Activated T-cell treated with anti-CD3 and anti-CD28 coated beads, Interleukin-2, amount 50 U/mL, for 1 hour (primary cell): ENCODE results near the gene CARS1.

Source experiments
- DNase-seq: peaks from one replicate; pipeline ENCODE4 v3.0.0-alpha.2; 2020

The CARS1 gene

DNA sequence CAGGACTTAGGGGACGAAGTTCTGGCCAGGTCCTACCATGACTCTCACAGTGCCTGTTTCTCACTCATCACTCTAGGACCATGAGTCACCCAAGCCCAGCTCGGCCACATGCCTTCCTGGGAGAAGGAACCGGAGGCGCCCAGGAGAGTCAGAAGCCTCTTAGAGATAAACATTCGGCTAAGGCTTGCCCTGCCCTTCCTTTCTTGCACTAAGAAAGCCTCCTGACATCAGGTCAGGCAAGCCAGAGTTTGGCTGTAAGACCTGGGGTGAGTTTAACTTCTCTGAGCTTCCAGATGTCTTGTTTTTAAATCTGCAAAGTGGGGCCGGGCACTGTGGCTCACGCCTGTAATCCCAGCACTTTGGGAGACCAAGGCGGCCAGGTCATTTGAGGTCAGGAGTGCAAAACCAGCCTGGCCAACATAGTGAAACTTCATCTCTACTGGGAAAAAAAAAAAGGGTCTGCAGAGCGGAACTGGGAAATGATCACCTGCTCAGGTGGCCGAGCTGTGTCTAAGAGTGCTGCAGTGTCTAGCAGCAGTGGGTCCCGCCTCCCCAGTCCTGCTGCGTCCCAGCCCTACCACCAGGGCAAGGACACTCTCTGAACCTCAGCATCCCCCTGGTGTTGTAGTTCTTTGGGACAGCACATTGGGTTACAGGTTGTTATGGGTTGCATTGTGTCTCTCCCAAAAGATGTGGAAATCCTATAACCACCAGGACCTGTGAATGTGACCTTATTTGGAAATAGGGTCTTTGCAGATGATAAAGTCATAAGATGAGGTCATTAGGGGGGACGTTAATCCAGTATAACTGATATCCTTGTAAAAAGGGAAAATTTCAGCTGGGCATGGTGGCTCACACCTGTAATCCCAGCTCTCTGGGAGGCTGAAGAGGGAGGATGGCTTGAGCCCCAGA is 1.8 kb upstream of the CARS1 start:
- DNase-seq: no peak

- DNase-seq: peak; percentile 30
These were observed 741 bp downstream of the CARS1 start for GRCh38 chr11:3056296-3057068.

DNA sequence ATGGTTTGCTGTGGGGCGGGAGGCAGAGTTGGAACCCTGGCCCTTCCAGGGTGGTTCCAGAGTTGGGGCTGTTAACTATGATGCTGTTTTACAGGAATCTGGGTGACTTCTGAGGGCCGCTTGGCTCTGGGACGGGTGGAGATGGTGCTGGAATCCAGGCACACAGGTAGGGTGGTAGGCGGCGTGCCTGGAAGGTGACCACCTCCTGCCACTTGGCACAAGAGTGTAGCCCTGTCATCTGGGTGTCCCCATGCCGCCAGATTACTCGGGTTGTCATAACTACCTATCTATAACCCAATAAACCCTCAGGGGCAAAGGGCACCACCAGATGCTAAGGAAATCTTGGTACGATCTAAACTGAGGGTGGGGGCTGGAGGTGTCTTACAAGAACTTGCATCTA is 1.3 kb downstream of the CARS1 start:
- no peak for DNase-seq

DNA sequence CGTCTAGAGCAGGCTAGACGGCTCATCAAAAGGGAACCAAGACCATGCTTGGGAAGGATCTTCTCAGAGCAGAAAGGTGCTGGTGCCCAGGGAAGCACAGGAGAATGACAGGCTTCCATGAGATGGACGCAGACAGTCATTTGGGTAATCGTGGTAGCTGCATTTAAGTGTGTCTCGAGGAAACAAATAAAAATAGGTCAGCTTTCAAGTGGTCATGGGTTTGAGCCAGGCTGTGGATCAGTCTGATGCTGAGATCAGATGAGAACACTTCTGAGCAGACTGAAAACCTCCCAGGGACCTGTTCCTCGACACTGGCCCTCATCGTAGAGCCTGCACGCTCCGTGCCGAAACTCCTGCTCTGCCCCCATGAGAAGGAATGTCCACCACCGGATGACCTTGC is 4.7 kb downstream of the CARS1 start:
- DNase-seq: no peak

GRCh38 chr11:3052109-3052479 is 5.1 kb downstream of the CARS1 start:
- no peak for DNase-seq

DNA sequence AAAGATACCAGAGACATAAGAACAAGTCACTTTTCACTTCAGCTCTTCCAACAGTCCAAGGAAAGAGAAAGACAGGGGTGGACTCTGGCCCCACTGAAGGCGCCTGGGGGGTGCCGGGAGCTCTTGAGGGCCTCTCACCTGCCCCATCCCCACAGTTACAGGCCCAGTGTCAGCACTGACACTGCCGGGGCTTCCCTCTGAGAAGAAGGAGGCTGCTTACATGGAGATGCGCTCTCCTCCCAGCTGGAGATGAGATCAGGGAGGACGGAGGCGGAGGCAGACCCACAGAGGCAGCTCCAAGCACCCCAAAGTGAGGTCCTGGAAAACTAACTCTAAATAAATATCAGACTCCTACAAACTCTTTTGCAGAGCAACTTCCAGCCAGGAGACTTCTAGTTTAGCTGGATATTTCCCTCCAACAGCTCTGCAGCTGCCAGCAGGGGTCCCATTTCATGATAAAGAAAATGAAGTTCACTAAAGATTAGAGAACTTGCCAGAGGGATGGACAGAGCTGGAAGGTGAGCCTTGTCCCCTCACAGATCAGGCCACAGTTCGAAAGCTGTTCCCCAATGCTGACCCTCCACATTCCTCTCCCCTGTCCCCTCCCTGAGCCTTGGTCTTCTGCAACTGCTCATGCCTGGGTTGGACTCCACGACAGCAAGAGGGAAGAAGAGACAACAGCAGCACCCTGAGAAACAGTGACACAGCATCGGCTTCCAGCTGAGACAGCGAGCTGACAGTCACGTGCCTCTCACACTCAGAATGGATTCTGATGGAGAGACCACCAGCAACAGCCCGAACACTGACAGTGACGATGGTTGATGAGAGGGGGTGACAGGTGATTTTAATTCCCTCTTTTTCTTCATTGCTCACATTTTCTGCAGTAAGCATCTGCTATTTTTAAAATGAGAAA is 5.8 kb downstream of the CARS1 start:
- DNase-seq: no peak

- no peak for DNase-seq
These were observed 6.6 kb downstream of the CARS1 start for GRCh38 chr11:3050386-3051195.

- DNase-seq: peak; percentile 61
These were observed 7.6 kb downstream of the CARS1 start for GRCh38 chr11:3049430-3050243.

GRCh38 chr11:3047637-3048036 is 9.6 kb downstream of the CARS1 start:
- DNase-seq: no peak

DNA sequence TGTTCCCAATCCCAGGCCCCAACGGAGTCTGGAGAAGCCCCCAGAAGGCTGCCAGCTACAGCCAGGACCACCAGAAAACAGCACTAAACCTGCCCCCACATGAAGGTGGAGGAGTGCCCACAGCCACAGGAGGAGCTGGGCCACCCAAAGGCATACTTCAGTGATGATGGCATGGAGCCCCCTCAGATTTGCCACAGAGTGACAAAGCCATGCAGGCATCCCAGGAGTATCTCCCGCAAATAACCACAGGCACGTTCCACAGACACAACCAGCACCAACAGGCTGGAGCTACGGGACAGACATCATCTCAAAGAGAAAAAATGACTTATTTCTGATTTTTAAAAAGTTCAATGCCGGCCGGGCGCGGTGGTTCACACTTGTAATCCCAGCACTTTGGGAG is 10.6 kb downstream of the CARS1 start:
- no peak for DNase-seq

GRCh38 chr11:3046190-3046589 is 11.0 kb downstream of the CARS1 start:
- DNase-seq: no peak

DNA sequence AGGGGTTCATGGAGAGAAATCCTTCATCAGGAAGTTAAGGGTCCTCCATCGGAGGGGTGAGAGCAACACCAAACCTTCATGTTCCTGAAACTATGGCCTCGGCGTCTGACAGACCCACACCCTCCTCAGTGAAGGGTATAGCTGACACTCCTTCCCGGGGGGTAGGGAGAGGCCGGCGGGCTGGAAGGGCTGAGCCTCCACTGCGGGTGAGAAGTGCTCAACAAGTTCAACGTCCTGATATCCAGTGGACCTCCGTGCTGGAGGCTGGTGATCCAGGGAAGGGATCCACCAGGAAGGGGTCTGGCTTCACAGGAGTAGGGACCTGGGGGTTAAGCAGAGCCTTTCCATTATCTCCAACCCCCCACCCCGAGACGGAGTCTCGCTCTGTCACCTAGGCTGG is 12.3 kb downstream of the CARS1 start:
- DNase-seq: no peak

DNA sequence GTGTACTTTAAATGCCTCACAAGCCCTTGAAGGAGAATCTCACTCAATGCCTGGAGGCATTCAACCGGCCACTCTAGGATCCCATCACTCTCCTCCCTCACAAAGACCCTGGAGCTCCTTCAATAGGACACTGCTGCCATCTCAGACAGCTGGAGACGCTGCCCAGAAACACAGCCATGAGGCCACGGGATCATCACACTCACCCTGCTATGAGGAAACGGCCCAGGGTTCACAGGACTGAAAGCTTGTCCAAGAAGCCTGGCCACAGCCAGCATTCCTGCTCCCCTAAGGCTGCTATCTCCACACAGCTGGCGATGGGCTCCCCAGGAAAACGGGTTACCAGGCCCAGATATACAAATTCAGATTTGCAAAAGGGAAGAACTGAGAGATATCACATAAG is 13.2 kb downstream of the CARS1 start:
- DNase-seq: no peak

DNA sequence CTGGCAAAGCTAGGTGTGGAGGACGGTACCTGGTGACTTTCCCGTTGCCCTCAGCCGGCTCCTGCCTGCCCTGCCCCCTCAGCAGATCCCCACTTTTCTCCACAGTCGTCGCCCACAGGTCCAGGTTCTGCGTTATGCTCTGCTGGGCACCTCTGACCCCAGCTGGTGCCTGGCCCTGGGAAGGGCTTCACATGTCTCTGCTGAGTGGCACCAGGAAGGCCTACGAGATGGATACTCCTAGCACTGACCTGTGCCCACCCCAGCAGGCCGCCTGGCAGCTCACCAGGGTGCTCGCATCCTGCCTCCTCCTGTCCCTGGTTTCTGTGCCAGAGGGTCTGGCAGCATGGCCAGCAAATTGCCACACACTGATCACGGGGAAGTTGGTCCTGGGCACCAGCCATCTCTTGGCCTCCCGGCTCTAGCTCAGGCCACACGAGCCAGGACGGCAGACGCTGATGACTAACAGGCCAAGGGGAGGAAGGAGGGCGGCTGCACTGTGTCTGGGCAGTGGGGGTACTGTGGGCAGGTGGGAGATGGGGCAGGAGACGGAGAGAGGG is 13.8 kb downstream of the CARS1 start:
- DNase-seq: no peak

DNA sequence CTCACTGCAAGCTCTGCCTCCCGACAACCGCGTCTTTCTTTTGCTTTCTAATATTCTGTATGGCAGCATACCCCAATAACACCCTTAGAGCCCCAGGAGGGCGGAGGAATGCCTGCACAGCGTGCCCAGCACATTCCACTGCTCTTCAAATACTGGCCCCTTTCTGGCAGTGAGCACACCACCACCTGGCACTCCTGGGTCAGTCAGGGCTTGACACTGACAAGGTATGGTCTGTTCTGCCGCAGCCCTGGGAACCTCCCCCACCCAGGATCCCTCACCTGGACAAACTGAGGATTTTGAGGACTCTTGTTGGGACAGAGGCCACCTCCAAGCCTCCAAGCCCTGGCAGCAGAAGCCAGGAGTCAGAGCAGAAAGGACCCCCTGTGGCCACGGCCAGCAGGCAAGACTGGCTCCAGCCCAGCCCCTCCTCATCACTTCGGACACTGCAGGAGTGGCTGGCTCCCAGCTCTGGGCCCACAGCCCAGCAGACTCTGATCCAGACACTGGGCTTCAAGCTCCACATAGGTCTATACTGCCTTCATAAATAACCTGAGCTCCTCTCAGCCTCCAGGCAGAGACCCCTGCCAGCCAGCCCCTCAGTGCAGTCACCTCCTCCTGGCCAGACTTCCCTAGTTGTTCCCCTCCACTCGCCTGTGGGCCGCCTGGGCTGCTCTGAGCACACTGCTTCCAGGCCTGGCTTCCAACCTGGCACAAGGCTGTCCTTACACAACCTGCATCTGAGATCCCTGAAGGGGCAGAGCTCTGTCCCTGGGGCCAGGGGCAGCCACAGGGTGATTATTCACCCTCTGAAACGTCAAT is 14.5 kb downstream of the CARS1 start:
- no peak for DNase-seq

DNA sequence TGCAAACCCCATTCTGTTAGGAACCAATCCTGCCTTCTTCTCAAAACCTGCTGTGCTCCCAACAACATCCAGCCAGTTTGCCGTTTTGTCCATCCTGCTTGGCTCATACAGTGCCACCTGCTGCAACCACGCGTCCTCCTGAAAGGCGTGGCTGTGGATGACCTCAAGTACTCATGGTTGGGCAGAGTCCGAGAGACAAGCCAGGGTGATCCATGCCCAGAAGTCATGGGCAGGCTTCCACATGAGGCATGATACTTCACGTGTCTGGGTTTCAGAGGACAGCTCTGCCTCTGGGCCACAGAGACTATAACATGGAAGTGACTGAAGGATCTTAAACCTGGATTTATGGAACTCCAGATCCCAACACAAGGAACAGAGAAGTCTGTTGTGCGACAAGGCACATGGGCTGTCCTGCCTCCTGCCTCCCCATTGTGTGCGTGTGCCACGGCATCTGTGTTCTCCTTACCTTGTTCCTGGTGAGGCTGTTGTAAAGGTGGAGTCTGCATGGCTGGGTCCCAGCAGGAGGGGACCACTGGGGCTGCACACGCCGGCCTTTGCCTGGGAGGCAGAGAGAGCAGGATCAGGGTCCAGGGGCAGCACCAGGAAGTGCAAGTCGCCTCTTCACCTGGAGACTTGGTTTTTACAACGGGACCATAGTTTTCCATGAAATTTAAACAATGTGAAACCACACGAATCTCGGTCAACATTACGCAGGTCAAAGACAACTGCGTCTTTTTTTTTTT is 15.4 kb downstream of the CARS1 start:
- no peak for DNase-seq

DNA sequence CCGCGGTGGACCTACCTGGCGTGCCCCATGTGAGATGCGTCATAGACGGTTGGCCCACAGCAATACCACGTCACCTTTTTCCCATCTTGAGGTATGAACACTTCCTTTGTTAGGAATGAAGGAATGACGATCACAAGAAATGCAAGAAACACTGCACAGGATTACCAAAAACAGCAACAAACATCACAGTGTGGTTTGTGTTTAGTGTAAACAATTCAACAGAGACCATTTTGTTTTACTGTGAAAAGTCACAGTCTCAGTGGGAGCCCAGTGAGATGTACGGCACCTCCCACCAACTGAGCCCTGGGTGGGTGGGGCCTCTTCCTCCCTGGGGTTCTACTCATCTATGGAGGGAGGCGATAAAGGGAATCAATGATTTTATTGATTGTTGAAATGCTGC is 16.3 kb downstream of the CARS1 start:
- DNase-seq: no peak

DNA sequence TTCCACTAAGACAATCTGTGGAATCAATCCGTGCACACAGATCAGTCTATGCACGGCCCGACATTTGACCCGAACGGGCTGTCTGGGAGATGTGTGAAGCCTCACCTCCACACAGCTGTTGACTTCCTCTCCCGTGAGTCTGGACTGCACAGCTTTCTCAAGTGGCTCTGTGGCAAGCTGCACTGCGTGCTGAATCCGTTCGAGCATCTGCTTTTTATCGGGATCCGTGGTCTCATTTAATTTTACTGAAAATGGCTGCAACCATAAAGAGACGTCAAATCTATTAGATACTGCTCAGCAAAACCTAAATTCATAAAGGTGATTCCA is 19.3 kb downstream of the CARS1 start:
- no peak for DNase-seq
